Neural progenitor cell (in vitro differentiated cells): ENCODE data around the gene KRT74.

Experiments
- CTCF ChIP-seq: fragments of 200-600 bp; sonication (generic); IDR thresholded peaks from 2 replicates; pipeline ENCODE4 v1.5.1; 2017; ENCODE audit warnings: antibody characterized with exemption, mild to moderate bottlenecking
- EZH2 ChIP-seq: fragments of 200-600 bp; sonication (generic); IDR thresholded peaks from 2 replicates; pipeline ENCODE4 v1.6.1; 2017; ENCODE audit warnings: antibody characterized with exemption, mild to moderate bottlenecking, moderate library complexity
- EZH2phosphoT487 ChIP-seq: fragments of 200-600 bp; sonication (generic); IDR thresholded peaks from 2 replicates; pipeline ENCODE4 v1.6.1; 2017; ENCODE audit warnings: antibody characterized with exemption

GRCh38 chr12:52539821-52540173 is 33.8 kb downstream of the KRT74 start:
- TF ChIP-seq CTCF (no peak), EZH2 (no peak), EZH2phosphoT487 (no peak)
